Measurements from ENCODE around the gene FKTN. TPM values are rescaled to one million over a fixed set of nuclear protein-coding genes. Genes with fewer than 3 reads are reported as not detected.

Gene FKTN
- total RNA-seq, 1 experiment from 2014 or later = 17.3 TPM

DNA sequence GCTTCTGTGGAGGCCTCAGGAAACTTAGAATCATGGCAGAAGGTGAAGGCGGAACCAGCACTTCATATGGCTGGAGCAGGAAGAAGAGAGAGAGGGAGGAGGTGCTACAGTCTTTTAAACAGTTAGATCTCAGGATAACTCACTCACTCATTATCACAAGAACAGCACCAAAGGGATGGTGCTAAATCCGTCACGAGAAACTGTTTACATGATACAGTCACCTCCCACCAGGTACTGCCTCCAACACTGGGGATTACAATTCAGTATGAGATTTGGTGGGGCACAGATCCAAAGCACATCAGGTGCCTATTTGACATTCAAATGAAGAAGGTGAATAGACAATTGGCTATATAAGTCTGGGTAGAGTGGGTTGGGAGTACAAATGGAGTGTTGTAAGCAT is 35.2 kb downstream of the FKTN start:
- H3K9me2 ChIP-seq (ENCODE audit: insufficient read depth) = no peaks in the 10 kb centered on the region
- H3K4me2 ChIP-seq (ENCODE audit: low read length) = no peak overlapping the region
- no peak overlapping the region for H2AFZ ChIP-seq (ENCODE audit: low read depth, low read length, poor library complexity, severe bottlenecking)
- no peaks in the 10 kb centered on the region for H4K20me1 ChIP-seq (ENCODE audit: insufficient read depth)
- intact Hi-C loops (cut with micrococcal nuclease) = no loop called here
- H3K4me3 ChIP-seq (replicated peaks in 1 of 2; ENCODE audit: low read depth in 1 of 2, low read length in 2 of 2) = no peak overlapping the region
- CTCF ChIA-PET = no interaction called here
- H3K36me3 ChIP-seq (ENCODE audit: control insufficient read depth in 1 of 2, insufficient read depth in 2 of 2, low read length in 2 of 2) = no peaks in the 10 kb centered on the region
- no peaks in the 10 kb centered on the region for H3K4me1 ChIP-seq (ENCODE audit: control insufficient read depth in 1 of 2, insufficient read depth in 2 of 2, low read length in 2 of 2)
- no TSS peak for BruUV-seq (replicated peaks)
- H3K9ac ChIP-seq (ENCODE audit: low read length) = no peak overlapping the region
- H3K27ac ChIP-seq (ENCODE audit: low read depth, low read length) = no peak overlapping the region
- H3K9me3 ChIP-seq (ENCODE audit: control insufficient read depth in 1 of 2, insufficient read depth in 1 of 2, low read depth in 1 of 2, low read length in 2 of 2) = no peaks in the 10 kb centered on the region
- no peaks in the 10 kb centered on the region for H3K27me3 ChIP-seq (ENCODE audit: insufficient read depth, low read length)
- ATAC-seq = no peak
- RAD21 ChIA-PET (ENCODE audit: low non-redundant PET in 1 of 2, low total read pairs in 2 of 2, uncharacterized antibody in 2 of 2, unreplicated experiment in 2 of 2) = no interaction called here
- no peak for DNase-seq (ENCODE audit: low read depth, low spot score)
- no peak for TF ChIP-seq ZFX (IDR thresholded peaks at IDR 0.05)
- TF ChIP-seq, protein P1, sequence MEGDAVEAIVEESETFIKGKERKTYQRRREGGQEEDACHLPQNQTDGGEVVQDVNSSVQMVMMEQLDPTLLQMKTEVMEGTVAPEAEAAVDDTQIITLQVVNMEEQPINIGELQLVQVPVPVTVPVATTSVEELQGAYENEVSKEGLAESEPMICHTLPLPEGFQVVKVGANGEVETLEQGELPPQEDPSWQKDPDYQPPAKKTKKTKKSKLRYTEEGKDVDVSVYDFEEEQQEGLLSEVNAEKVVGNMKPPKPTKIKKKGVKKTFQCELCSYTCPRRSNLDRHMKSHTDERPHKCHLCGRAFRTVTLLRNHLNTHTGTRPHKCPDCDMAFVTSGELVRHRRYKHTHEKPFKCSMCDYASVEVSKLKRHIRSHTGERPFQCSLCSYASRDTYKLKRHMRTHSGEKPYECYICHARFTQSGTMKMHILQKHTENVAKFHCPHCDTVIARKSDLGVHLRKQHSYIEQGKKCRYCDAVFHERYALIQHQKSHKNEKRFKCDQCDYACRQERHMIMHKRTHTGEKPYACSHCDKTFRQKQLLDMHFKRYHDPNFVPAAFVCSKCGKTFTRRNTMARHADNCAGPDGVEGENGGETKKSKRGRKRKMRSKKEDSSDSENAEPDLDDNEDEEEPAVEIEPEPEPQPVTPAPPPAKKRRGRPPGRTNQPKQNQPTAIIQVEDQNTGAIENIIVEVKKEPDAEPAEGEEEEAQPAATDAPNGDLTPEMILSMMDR (IDR thresholded peaks at IDR 0.05 in 2 of 3, conservative IDR thresholded peaks at IDR 0.05 in 1 of 3; ENCODE audit: borderline replicate concordance in 1 of 3, insufficient read depth in 1 of 3, low read depth in 2 of 3, low read length in 2 of 3) = no peak
- no peak for TF ChIP-seq YY1 (IDR thresholded peaks at IDR 0.05; ENCODE audit: extremely low read depth, insufficient replicate concordance, low read depth, low read length)
- TF ChIP-seq EZH2 (IDR thresholded peaks at IDR 0.05) = no peak
- TF ChIP-seq, protein P2, sequence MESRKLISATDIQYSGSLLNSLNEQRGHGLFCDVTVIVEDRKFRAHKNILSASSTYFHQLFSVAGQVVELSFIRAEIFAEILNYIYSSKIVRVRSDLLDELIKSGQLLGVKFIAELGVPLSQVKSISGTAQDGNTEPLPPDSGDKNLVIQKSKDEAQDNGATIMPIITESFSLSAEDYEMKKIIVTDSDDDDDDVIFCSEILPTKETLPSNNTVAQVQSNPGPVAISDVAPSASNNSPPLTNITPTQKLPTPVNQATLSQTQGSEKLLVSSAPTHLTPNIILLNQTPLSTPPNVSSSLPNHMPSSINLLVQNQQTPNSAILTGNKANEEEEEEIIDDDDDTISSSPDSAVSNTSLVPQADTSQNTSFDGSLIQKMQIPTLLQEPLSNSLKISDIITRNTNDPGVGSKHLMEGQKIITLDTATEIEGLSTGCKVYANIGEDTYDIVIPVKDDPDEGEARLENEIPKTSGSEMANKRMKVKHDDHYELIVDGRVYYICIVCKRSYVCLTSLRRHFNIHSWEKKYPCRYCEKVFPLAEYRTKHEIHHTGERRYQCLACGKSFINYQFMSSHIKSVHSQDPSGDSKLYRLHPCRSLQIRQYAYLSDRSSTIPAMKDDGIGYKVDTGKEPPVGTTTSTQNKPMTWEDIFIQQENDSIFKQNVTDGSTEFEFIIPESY (IDR thresholded peaks at IDR 0.05; ENCODE audit: extremely low read depth, insufficient replicate concordance, low read length) = no peak
- TF ChIP-seq, protein P3, sequence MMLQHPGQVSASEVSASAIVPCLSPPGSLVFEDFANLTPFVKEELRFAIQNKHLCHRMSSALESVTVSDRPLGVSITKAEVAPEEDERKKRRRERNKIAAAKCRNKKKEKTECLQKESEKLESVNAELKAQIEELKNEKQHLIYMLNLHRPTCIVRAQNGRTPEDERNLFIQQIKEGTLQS (IDR thresholded peaks at IDR 0.05) = no peak
- TF ChIP-seq EZH2phosphoT487 (IDR thresholded peaks at IDR 0.05; ENCODE audit: borderline replicate concordance) = no peak
- TF ChIP-seq, protein P4, sequence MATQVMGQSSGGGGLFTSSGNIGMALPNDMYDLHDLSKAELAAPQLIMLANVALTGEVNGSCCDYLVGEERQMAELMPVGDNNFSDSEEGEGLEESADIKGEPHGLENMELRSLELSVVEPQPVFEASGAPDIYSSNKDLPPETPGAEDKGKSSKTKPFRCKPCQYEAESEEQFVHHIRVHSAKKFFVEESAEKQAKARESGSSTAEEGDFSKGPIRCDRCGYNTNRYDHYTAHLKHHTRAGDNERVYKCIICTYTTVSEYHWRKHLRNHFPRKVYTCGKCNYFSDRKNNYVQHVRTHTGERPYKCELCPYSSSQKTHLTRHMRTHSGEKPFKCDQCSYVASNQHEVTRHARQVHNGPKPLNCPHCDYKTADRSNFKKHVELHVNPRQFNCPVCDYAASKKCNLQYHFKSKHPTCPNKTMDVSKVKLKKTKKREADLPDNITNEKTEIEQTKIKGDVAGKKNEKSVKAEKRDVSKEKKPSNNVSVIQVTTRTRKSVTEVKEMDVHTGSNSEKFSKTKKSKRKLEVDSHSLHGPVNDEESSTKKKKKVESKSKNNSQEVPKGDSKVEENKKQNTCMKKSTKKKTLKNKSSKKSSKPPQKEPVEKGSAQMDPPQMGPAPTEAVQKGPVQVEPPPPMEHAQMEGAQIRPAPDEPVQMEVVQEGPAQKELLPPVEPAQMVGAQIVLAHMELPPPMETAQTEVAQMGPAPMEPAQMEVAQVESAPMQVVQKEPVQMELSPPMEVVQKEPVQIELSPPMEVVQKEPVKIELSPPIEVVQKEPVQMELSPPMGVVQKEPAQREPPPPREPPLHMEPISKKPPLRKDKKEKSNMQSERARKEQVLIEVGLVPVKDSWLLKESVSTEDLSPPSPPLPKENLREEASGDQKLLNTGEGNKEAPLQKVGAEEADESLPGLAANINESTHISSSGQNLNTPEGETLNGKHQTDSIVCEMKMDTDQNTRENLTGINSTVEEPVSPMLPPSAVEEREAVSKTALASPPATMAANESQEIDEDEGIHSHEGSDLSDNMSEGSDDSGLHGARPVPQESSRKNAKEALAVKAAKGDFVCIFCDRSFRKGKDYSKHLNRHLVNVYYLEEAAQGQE (IDR thresholded peaks at IDR 0.05; ENCODE audit: low read depth) = no peak
- TF ChIP-seq EGR1 (IDR thresholded peaks at IDR 0.05; ENCODE audit: low read depth) = no peak
- TF ChIP-seq ZNF274 (IDR thresholded peaks at IDR 0.05; ENCODE audit: low read depth, low read length) = no peak
- TF ChIP-seq, protein P5, sequence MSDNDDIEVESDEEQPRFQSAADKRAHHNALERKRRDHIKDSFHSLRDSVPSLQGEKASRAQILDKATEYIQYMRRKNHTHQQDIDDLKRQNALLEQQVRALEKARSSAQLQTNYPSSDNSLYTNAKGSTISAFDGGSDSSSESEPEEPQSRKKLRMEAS (IDR thresholded peaks at IDR 0.05) = no peak
- TF ChIP-seq TCF7L2 (IDR thresholded peaks at IDR 0.05; ENCODE audit: borderline replicate concordance, extremely low read depth, insufficient read depth, insufficient read length) = no peak
- TF ChIP-seq POLR2AphosphoS5 (IDR thresholded peaks at IDR 0.05; ENCODE audit: low read depth, low read length) = no peak
- no peak for TF ChIP-seq CBX3 (IDR thresholded peaks at IDR 0.05; ENCODE audit: low read depth)
- TF ChIP-seq SP1 (IDR thresholded peaks at IDR 0.05; ENCODE audit: low read depth) = no peak
- no peak for TF ChIP-seq FOSL1 (IDR thresholded peaks at IDR 0.05; ENCODE audit: low read depth)
- TF ChIP-seq SRF (IDR thresholded peaks at IDR 0.05; ENCODE audit: low read depth) = no peak
- no peak for TF ChIP-seq CEBPB (IDR thresholded peaks at IDR 0.05; ENCODE audit: low read depth)
- no peaks in the 10 kb centered on the region for H3K79me2 ChIP-seq (ENCODE audit: insufficient read depth, low read length)
- POLR2A ChIA-PET = no interaction called here
